DND-41 (cell line): ENCODE measurements around the gene NXNL1.

ENCODE experiments used
- ATAC-seq: fragments of 200-7000 bp; cut with Tn5 transposase; 3 replicates; pipeline ENCODE4 v1.9.1; 2021; ENCODE audit warnings: low read depth; ENCODE audit not compliant: insufficient read depth
- DNase-seq: peaks from one replicate; pipeline ENCODE4 v3.0.0-alpha.2; 2020
- H2AFZ ChIP-seq: 2 replicates; pipeline ENCODE4 v1.6.0; 2012; ENCODE audit warnings: low read depth, low read length
- H3K27ac ChIP-seq: 2 replicates; pipeline ENCODE4 v1.5.1; 2012; ENCODE audit warnings: low read length, inconsistent platforms
- H3K27me3 ChIP-seq: fragments of 200-600 bp; sonication (generic); 2 replicates; pipeline ENCODE4 v1.6.0; 2012; ENCODE audit warnings: low read length, mild to moderate bottlenecking, inconsistent platforms; ENCODE audit not compliant: insufficient read depth, poor library complexity
- H3K36me3 ChIP-seq: 2 replicates; pipeline ENCODE4 v1.5.1; 2012; ENCODE audit warnings: low read length, inconsistent platforms; ENCODE audit not compliant: insufficient read depth
- H3K4me1 ChIP-seq: 2 replicates; pipeline ENCODE4 v1.5.1; 2012; ENCODE audit warnings: mild to moderate bottlenecking, low read length; ENCODE audit not compliant: insufficient read depth
- H3K4me2 ChIP-seq: 2 replicates; pipeline ENCODE4 v1.6.0; 2012; ENCODE audit warnings: mild to moderate bottlenecking, moderate library complexity, low read length, inconsistent platforms; ENCODE audit not compliant: insufficient read depth
- H3K4me3 ChIP-seq, 2 experiments: fragments of 200-600 bp in 1 of 2; shearing (Covaris generic) in 1 of 2; 2 replicates each; pipeline ENCODE4 v1.5.1; 2012 to 2016; ENCODE audit warnings: inconsistent platforms in 2 of 2, low read length in 2 of 2, mild to moderate bottlenecking in 2 of 2, low read depth in 1 of 2, moderate library complexity in 1 of 2
- H3K79me2 ChIP-seq: 2 replicates; pipeline ENCODE4 v1.6.0; 2012; ENCODE audit warnings: low read length, inconsistent platforms; ENCODE audit not compliant: insufficient read depth
- H3K9ac ChIP-seq: 2 replicates; pipeline ENCODE4 v1.6.0; 2012; ENCODE audit warnings: low read depth, mild to moderate bottlenecking, inconsistent platforms, low read length, moderate library complexity
- H3K9me3 ChIP-seq: 2 replicates; pipeline ENCODE4 v1.5.1; 2012; ENCODE audit warnings: low read length, moderate library complexity, mild to moderate bottlenecking, inconsistent platforms; ENCODE audit not compliant: insufficient read depth, severe bottlenecking
- H4K20me1 ChIP-seq: 2 replicates; pipeline ENCODE4 v1.6.0; 2012; ENCODE audit warnings: low read length; ENCODE audit not compliant: insufficient read depth
- CTCF ChIP-seq: IDR thresholded peaks from 2 replicates; pipeline ENCODE4 v1.5.1; 2012; ENCODE audit warnings: borderline replicate concordance, low read length, moderate library complexity, mild to moderate bottlenecking; ENCODE audit not compliant: poor library complexity, severe bottlenecking; ENCODE audit errors: extremely low read depth
- EZH2 ChIP-seq: IDR thresholded peaks from 3 replicates; pipeline ENCODE4 v1.6.1; 2012; ENCODE audit warnings: borderline replicate concordance, low read depth, mild to moderate bottlenecking, moderate library complexity, low read length, inconsistent platforms; ENCODE audit not compliant: severe bottlenecking

Gene NXNL1

GRCh38 chr19:17505223-17505622 lies 44.5 kb upstream of the NXNL1 start:
- H3K9me3 ChIP-seq = no peaks in the 10 kb centered on the region
- H3K27ac ChIP-seq = no peak overlapping the region
- no peak overlapping the region for H2AFZ ChIP-seq
- TF ChIP-seq EZH2 (no peak), CTCF (no peak)
- no peaks in the 10 kb centered on the region for H3K27me3 ChIP-seq
- peaks cover 57% of the 10 kb centered on the region for H3K79me2 ChIP-seq
- no peak overlapping the region for H3K4me3 ChIP-seq
- H4K20me1 ChIP-seq = peaks cover 24% of the 10 kb centered on the region
- H3K4me1 ChIP-seq = peaks cover 21% of the 10 kb centered on the region
- H3K4me2 ChIP-seq = no peak overlapping the region
- peaks cover 14% of the 10 kb centered on the region for H3K36me3 ChIP-seq
- ATAC-seq (no peak), DNase-seq (no peak)
- no peak overlapping the region for H3K9ac ChIP-seq

GRCh38 chr19:17504456-17504855 lies 43.7 kb upstream of the NXNL1 start:
- Histone ChIP-seq H3K9ac (no peak overlapping the region), H2AFZ (no peak overlapping the region), H3K36me3 (peaks cover 14% of the 10 kb centered on the region), H3K27ac (no peak overlapping the region; the same call in 1 of the 2 replicates), H3K4me3 (no peak overlapping the region), H4K20me1 (peaks cover 24% of the 10 kb centered on the region), H3K9me3 (no peaks in the 10 kb centered on the region), H3K79me2 (peaks cover 50% of the 10 kb centered on the region), H3K4me2 (no peak overlapping the region), H3K27me3 (no peaks in the 10 kb centered on the region), H3K4me1 (peaks cover 19% of the 10 kb centered on the region)
- TF ChIP-seq EZH2 (no peak), CTCF (no peak)
- ATAC-seq = no peak
- DNase-seq = no peak

GRCh38 chr19:17504030-17504429 lies 43.3 kb upstream of the NXNL1 start:
- Histone ChIP-seq H2AFZ (no peak overlapping the region), H3K9me3 (no peaks in the 10 kb centered on the region), H3K9ac (no peak overlapping the region), H3K36me3 (peaks cover 14% of the 10 kb centered on the region), H3K4me2 (no peak overlapping the region), H3K4me3 (no peak overlapping the region), H3K27ac (no peak overlapping the region), H4K20me1 (peaks cover 24% of the 10 kb centered on the region), H3K79me2 (peaks cover 46% of the 10 kb centered on the region), H3K27me3 (no peaks in the 10 kb centered on the region), H3K4me1 (peaks cover 17% of the 10 kb centered on the region)
- ATAC-seq (no peak), DNase-seq (no peak)
- TF ChIP-seq CTCF (no peak), EZH2 (no peak)

GRCh38 chr19:17503240-17503639 lies 42.5 kb upstream of the NXNL1 start:
- peaks cover 38% of the 10 kb centered on the region for H3K79me2 ChIP-seq
- no peak overlapping the region for H3K4me2 ChIP-seq
- peaks cover 11% of the 10 kb centered on the region for H3K36me3 ChIP-seq
- no peaks in the 10 kb centered on the region for H3K27me3 ChIP-seq
- H3K27ac ChIP-seq = no peak overlapping the region
- DNase-seq (no peak), ATAC-seq (no peak)
- H4K20me1 ChIP-seq = peaks cover 22% of the 10 kb centered on the region
- H3K9me3 ChIP-seq = no peaks in the 10 kb centered on the region
- H3K4me3 ChIP-seq = no peak overlapping the region
- no peak overlapping the region for H3K9ac ChIP-seq
- H3K4me1 ChIP-seq = peaks cover 13% of the 10 kb centered on the region
- TF ChIP-seq EZH2 = no peak
- TF ChIP-seq CTCF = no peak
- no peak overlapping the region for H2AFZ ChIP-seq
